ENCODE data around the gene A1CF.
"Not testable (repeated sequence)": the region's sequence is repeated elsewhere in the genome, so short reads cannot be mapped to it uniquely, and the experiment has no call there.

The A1CF gene, protein sequence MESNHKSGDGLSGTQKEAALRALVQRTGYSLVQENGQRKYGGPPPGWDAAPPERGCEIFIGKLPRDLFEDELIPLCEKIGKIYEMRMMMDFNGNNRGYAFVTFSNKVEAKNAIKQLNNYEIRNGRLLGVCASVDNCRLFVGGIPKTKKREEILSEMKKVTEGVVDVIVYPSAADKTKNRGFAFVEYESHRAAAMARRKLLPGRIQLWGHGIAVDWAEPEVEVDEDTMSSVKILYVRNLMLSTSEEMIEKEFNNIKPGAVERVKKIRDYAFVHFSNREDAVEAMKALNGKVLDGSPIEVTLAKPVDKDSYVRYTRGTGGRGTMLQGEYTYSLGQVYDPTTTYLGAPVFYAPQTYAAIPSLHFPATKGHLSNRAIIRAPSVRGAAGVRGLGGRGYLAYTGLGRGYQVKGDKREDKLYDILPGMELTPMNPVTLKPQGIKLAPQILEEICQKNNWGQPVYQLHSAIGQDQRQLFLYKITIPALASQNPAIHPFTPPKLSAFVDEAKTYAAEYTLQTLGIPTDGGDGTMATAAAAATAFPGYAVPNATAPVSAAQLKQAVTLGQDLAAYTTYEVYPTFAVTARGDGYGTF

GRCh38 chr10:50885097-50885859, at the start of gene A1CF:
A1CF (minus strand) TSS chr10:50885627; CDS start chr10:50859940, 25,687 bp downstream.
- DNase-seq = no peak

DNA sequence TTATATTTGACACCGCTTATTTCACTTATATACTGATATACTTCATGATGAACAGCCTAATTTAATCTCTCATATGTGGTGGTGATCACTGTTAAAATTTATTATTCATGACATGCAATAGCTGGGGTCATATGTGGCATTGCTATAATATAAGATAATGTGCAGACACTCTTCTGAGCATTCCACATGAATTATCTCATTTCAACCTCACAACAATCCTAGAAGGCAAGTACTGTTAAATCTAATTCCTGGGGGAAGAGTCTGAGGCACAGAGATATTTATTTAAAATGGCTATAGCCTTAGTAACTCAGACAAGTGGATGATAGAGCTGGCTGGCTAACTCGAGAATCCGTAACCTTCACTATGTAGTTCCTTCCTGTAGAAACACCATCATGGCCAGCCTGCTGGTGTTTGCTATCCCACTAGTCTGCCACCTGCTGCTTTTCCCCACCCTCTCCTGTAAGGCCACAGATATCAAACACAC, 46.6 kb upstream of the A1CF start:
- no peak for DNase-seq

GRCh38 chr10:50929670-50930069, 44.2 kb upstream of the A1CF start:
- DNase-seq = no peak

- no peak for DNase-seq
These were observed 42.7 kb upstream of the A1CF start for GRCh38 chr10:50928190-50928552.

DNA sequence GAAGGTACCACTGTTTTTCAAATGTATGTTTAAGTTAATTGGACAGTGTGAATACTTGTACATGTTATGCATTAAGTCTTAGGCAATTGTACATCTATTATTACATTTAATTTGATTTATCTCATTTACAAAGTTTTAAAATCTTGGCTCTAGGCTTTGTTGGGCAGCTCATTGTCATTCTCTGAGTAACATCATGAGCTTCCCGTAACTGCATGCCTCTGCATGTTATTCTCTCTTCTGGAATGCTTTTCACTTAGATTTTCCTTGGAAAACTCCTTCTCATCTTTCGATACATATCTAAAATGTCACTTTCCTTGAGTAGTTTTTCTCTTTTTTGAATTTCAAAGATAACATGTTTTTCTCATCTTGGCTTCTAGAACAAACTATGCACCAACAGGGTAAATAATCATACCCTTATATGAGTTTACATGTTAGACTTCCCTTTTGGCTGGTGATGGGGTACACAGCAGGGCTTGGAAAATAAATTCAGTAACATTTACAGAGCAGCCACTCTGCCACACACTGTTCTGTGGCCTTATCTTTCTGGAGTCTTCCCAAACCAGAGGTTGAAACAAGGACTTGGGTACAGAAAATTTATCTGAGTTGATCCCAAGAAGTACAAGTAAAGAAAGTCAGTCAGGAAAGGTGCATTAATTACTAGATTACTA, 42.2 kb upstream of the A1CF start:
- DNase-seq = no peak

DNA sequence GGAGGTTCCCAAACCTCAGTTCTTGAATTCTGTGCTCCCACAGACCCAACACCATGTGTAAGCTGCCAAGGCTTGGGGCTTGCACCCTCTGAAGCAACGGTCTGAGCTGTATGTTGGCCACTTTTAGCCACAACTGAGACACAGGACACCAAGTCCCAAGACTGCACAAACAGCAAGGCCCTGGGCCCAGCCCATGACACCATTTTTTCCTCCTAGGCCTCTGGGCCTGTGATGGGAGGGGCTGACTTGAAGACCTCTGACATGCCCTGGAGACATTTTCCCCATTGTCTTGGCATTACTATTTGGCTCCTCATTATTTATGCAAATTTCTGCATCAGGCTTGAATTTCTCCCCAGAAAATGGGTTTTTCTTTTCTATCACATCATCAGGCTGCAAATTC, 38.0 kb upstream of the A1CF start:
- DNase-seq = not testable (repeated sequence)

DNA sequence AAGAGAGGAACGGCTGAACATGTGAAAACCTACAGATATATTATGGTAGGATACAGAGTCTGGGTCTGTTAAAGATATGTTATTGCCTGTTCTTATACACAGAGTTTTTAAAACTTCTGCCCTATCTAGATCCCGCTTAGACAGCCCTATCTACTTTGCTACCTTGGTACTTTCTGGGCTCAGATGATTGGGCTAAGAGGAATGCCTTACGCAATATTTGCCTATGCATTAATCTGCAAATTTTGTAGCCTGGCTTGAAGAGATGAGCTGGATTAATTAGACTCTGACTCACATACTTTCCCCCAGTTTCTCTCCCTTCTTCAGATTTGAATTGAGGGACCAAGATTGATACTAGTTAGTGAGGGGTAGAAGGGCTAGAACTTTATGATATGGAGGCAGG, 33.6 kb upstream of the A1CF start:
- no peak for DNase-seq

DNA sequence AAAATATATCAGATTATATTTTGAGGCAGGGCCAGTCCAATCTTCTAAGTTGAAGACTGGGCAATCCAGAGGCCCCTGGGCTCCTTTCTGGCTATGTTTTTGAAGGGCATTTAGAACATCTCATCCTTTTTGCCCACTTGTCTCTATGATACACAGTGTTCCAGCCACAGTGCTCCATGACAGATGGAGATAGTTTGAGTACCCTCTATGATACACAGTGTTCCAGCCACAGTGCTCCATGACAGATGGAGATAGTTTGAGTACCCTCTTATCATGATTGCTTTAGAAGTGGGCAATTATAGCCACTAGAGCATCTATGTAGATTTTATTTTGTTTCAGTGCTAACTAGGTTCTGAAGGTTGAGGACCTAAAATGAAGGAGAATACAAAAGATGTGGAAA, 33.1 kb upstream of the A1CF start:
- no peak for DNase-seq

DNA sequence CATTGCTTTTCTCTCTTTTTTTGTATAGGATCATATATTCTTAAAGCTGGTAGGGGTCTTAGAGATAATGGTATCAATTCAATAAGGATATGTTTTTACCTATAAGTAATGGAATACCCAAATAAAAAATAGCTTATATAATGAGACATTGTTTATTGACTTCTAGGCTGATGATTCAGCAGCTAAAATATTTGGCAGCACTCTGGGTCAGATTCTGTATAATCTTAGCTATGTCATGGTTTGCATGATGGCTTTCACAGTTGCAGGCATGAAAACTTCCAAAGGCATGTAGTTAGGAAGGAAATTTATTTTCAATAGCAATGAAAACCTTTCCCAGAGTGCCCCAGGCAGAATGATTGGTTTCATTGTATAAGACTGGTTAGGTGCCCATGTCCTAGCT, 32.1 kb upstream of the A1CF start:
- no peak for DNase-seq

DNA sequence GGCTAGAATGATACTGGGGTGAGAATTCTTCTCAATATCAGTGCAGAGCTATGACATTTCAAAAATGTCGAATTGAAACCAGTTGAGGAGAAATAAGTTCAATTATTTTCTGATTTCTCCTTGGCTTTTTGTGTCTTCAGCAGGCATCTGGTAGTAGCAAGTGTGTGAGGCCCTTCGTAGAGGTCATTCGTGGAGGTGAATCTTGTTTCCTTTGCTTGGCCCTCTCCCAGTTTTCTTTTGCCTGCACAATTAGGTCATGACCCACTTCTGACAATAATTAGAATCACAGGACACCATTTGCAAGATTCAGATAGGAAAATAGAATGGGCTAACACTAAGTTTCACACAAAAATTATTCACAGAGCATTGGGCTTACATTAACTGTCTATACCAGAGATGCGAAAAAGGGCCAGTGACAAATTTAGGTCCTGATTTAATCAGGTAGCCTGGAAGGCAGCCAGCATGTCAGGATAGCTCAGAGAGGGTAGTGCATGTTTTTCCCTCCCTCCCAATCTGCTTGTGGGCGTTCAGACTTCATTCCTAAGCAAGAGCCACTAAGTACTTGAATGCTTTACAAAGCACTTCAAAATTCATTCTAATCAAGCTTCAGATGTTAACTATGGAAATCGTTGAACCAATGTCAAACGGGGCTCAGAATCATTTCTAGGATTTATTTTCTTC, 24.0 kb upstream of the A1CF start:
- DNase-seq = no peak

DNA sequence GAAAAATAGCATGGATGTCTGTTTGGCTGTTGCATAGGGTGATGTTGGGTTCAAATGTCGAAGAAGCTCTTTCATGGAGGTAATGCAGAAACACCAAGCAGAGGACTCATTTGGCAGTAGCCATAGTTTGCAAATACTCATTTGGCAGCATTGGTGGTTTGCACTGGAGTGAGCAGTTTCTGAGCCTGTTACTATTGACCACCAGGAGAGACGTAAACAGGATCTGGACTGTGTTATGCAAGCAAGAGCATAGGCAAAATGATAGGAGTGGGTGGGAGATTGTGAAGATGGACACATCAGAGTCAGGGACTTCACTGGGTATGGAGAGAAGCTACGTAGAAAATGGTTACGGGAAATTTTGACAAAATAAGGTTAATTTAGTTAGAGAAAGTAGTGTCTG, 22.9 kb upstream of the A1CF start:
- no peak for DNase-seq

GRCh38 chr10:50905797-50906196, 20.4 kb upstream of the A1CF start:
- not testable (repeated sequence) for DNase-seq

- no peak for DNase-seq
These were observed 11.3 kb upstream of the A1CF start for GRCh38 chr10:50896721-50897120.

- no peak for DNase-seq
These were observed 8.9 kb upstream of the A1CF start for GRCh38 chr10:50894312-50894711.

DNA sequence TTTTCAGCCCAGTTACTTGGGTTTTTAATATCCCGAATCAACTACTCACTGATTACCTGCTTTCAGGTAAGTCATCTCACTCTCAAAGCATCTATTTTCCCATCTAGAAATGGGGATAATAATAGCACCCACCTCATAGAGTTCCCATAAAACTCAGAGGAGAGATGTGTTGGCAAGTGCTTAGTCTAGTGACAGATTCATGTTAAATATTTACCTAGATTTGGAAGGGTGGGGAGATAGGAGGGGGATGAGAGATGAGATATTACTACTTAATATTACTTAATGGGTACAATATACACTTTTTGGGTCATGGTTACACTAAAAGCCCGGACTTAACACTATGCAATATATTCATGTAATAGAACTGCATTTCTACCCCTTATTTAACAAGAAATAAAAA, 7.0 kb upstream of the A1CF start:
- DNase-seq = no peak

GRCh38 chr10:50884302-50884701, 1.1 kb downstream of the A1CF start:
- DNase-seq = no peak

DNA sequence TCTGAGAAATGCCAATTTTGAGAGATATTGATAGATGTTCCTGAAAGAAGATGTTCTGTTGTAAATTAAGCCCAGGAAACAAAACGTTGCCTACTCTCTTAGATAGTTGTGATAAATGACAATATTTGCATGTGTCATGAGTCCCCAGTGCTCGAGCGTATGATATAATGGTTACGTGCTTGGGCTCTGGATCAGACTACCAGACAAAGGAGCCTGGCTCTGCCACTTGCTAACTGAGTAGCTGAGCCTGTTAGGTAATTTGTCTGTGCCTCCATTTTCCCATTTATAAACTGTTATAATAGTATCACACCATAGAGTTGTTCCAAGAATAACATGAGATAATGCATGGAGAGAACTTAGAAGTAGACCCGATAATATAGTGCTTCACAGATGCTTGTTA, 1.8 kb downstream of the A1CF start:
- DNase-seq = no peak

DNA sequence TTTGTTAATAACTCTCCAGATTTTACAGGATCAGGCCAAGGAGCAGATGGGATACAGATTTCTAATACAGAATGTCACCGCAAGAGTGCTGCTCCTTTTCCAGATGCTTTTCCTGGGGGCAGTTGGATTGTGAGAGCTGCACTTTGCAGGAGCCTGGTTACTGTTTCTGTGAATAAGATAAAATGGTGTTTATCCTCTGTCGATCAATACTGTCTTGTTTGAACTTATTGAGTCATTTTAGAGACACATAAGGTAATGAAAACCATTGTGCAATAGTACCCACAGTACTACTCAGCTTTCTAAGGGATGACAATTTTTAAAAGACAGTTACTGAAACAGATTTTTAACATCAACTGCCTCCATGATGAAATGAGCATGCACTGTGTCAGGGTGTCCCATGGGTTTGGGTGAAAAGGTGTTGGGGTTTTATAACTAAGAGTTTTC, 2.9 kb downstream of the A1CF start:
- no peak for DNase-seq

DNA sequence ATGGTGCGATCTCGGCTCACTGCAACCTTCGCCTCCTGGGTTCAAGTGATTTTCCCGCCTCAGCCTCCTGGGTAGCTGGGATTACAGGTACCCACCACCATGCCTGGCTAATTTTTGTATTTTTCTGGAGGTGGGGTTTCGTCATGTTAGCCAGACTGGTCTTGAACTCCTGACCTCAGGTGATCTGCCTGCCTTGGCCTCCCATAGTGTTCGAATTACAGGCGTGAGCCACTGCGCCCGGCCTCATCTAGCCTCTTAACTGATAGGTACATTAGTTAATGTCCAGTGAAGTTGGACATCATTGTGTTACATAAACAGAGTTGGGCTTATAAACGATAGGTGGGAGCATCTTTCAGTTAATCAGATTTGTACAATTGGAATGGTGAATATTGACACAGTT, 4.4 kb downstream of the A1CF start:
- not testable (repeated sequence) for DNase-seq

- DNase-seq = no peak
These were observed 9.0 kb downstream of the A1CF start for GRCh38 chr10:50876429-50876828.

- no peak for DNase-seq
These were observed 10.7 kb downstream of the A1CF start for GRCh38 chr10:50874723-50875122.
